GM19452 (cell line): ENCODE data around the gene LAD1.

Experiments
- ATAC-seq: cut with Tn5 transposase; IDR thresholded peaks from one replicate; pipeline ENCODE4 v1.9.1; 2021; ENCODE audit not compliant: unreplicated experiment

LAD1 gene

GRCh38 chr1:201369209-201369608, 29.9 kb downstream of the LAD1 start:
- ATAC-seq, result no peak

- no peak for ATAC-seq
Measured at GRCh38 chr1:201366696-201367095, 32.4 kb downstream of the LAD1 start.

GRCh38 chr1:201365251-201365650, 33.9 kb downstream of the LAD1 start:
- no peak for ATAC-seq

- ATAC-seq, result no peak
Measured at GRCh38 chr1:201364808-201365105, 34.4 kb downstream of the LAD1 start.

DNA sequence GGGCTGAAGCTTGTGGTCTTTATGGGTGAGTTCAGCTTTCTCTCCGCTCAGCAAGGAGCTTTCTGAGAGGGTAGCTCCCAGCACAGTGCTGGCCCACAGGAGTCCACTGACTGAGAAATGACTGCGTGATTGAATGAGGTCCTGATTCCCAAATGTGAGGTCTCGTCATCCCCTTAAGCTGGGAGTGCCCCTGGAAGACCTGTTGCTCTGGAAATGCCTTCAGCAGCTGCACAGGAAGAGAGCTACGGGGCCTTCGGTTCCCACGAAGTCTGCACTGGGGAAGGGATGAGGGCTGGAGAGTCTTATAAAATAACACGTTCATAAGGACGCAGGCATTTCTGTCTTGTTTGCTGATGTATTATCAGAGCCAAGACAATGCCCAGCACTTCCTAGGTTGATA, 35.7 kb downstream of the LAD1 start:
- no peak for ATAC-seq

DNA sequence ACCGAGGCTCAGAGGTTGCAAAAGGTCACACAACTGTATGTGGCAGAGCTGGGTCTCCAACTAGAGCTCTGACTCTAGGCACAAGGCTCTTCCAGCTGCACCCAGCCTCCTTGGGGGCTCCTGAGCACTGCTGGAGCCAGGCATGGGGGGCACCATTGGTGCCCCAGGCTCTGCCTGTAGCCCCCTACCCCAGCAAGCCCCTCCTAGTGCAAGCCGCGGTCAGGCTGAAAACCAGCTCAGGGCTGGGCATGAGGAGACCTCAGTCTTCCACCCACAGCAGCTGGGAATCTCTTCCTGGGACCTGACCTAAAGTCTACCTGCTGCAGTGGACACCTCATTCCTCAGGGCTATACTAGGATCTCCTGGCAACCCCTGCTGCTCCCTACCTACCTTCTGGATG, 36.2 kb downstream of the LAD1 start:
- no peak for ATAC-seq

DNA sequence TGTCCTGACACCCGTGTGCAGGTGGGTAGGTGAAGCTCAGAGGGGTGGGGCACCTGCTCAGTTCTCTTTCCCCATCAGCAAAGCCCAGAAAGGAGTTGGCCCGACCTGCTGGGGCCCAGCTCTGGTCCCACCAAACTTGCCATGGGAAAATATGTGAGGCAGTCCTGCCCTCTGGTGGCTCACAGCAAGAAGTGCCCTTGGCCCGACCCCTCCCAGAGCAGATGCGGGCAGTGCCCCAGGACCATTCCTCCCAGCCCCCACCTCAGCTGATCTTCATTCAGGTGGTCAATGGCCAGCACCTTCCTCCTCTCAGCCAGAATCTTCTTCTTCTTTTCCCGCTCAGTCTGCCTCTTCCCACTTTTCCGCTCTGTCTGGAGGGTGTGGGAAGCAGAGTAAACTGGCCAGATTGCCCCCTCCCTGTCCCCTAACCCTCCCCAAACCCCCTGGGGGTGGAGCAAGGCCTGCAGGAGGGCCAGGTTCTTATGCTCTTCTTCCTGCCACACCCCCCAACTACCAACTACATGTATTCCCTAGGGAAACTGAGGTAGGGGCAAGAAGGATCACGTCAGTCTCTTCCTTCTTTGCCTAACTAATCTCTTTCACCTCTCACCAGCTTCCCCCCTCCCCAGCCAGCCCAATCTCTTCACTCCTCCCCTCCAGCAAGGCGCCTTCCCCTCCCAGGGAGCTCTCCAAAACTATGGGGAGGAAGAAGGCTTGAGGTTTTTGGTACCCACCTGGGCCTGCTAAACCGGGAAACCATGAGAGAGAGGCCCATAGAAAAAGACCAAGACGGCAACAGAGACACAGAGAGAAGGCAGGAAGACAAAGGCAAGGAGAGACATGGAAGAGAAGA, 37.2 kb downstream of the LAD1 start:
- no peak for ATAC-seq

GRCh38 chr1:201360901-201361651, 38.0 kb downstream of the LAD1 start:
- no peak for ATAC-seq

DNA sequence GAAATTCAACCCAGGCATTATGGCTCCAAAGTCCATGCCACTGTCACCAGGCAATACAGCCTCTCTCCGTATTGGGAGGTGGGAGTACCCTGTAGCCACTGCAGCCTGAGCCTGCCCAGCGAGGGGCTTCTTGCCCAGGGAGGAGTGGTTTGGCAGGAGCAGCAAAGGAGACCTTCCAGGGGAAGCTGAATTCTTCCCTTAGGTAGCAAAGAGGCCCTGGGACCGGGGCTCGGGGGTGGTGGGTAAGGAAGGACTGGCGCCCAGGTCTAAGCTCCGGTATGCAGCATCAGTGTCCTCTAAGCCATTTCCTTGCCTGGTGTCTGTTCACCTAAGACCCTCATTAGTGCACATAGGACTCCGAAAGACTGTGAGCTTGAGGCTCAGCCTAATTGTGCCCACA, 38.6 kb downstream of the LAD1 start:
- ATAC-seq, result no peak

DNA sequence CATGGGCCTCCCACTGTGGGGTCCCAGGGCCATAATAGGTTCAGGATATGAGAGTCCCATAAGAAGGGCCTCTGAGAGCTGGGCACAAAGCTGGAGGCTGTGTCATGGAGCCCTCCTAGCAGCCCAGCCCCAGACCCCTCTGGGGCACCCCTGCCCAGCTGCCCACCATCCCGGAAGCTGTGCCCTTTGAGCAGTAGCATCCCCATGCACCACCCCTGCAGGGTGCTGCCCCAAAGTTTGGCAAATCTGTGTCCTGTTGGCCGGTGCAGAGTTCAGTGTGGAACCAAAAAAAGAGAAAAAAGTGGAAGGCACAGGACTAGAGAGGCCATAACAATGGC, 39.3 kb downstream of the LAD1 start:
- ATAC-seq, result no peak

GRCh38 chr1:201359031-201359872, 39.9 kb downstream of the LAD1 start:
- no peak for ATAC-seq

GRCh38 chr1:201358596-201358995, 40.5 kb downstream of the LAD1 start:
- no peak for ATAC-seq

DNA sequence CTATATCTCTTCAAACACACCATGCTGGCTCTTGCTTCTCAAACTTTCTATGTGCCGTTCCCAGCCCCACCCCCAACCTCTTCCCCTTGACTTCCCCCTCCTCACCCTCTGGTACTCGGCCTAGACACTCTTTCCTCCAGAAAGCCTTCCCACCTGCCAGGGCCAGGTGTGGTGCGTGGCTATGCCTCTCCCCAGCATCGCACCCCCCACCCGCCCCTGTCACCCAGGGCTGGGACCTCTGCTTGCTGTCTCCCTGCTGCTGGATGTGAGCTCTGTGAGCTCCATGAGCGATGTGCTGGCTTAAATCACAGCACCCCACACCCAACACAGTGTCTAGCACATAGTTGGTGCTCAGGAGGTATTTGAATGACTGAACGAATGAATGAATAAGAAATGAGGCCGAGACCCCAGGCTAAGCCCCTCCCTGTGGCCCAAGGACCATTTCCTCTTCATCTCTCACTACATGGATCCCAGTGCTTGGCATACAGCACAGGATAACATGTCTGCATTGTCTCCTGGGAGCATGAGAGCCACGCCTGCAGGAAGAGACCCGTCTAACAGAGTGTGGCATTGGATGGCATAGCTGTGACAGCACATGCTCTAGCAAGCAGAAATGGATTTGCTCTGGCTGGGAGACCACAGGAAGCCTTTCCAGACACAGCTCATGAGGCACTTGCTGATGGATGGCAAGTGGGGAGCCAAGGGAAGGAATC, 41.3 kb downstream of the LAD1 start:
- ATAC-seq, result no peak

- no peak for ATAC-seq
Measured at GRCh38 chr1:201357211-201357610, 41.9 kb downstream of the LAD1 start.

DNA sequence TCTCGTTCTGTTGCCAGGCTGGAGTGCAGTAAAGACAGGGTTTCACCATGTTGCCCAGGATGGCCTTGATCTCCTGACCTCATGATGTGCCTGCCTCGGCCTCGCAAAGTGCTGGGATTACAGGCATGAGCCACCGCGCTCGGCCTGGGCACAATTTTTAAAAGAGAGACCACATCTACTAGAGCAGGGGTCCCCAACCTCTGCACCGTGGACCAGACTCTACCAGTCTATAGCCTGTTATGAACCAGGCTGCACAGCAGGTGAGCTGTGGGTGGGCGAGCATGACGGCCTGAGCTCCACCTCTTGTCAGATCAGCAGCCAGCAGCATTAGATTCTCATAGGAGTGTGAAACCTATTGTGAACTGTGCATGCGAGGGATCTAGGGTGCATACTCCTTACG, 42.4 kb downstream of the LAD1 start:
- no peak for ATAC-seq

GRCh38 chr1:201356236-201356635, 42.9 kb downstream of the LAD1 start:
- no peak for ATAC-seq

DNA sequence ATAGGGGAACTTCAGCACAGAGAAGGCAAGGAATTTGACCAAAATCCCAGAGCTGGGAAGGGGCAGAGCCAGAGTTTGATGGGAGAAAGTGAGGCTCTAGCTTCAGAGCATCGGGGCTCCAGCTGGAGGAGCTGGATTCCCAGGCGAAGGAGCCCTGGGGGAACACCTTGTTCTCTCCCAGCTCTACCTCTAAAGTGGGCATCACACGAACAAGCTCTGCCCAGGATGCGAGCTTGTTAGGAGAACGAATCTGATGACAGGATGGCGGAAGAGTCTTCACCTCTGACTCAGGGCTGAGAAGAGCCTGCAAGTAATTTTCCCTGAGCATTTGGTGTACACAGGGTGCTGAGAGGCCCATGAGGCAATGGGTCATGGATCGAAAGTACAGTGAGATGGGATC, 43.7 kb downstream of the LAD1 start:
- ATAC-seq, result no peak

DNA sequence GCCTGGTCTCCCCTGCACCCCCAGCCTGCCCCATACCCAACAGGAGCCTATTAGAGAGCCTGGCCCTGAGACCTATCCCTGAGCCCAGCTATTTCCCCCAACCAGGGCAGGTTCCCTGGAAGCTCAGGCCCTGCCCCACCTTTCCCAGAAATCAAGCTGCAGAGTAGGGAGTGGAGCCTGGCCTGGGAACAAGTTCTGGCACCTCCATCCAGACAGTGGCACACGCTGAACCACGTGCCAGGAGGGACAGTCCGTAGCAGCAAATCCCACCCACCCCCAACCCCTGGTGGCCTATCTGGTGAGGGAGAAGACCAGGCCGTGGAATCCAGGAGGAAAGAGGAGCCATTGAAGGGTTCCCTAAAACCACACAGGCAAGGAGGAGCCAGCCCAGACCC, 44.2 kb downstream of the LAD1 start:
- ATAC-seq, result no peak

- ATAC-seq, result no peak
Measured at GRCh38 chr1:201354151-201354900, 44.8 kb downstream of the LAD1 start.

DNA sequence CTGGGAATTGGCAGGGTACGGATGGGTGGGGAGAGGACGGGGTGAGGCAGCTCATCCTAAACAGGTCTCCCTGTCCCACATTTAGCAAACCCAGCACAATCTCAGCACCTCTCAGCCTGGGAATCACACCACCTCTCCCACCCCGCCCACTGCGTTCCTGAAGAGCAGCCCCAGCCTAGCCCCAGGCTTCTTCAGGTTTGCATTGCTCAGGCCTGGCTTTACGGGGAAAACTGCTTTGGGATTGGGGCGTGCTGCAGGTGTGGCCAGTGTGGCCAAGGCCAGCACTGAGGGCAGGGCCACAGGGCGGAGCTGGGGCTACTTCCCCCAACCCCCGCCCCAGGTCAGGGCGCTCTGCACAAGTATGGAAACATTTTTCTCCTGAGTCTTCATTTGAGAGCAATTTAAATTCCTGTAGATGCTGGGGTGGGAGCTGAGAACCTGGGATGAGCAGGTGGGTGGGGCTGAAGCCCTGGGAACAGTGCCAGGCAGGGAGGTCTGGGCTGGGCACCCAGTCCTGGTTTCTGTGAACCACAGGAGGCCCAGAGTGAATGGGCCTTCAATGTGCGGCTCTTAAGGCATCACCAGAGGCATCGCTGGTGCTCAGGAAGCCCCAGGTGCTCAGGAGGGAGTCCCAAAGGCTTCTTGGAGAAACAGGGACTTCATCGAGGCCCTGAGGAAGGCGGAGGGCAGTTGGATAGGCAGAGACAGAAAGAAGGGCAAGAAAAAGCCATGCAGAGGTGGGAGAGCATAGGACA, 45.8 kb downstream of the LAD1 start:
- no peak for ATAC-seq
